ENCODE results near the gene SCAANT1. TPM values are rescaled to one million over a fixed set of nuclear protein-coding genes. Genes with fewer than 3 reads are reported as not detected.

SCAANT1 gene
- total RNA-seq, 2 experiments from 2014 or later, result not detected

- H3K36me3 Mint-ChIP-seq (ENCODE audit: low read depth), result peaks cover 31% of the 10 kb centered on the region
- H3K27me3 Mint-ChIP-seq, result no peaks in the 10 kb centered on the region
- peak overlapping the region; percentile 95 for H3K27ac Mint-ChIP-seq
- H3K4me3 Mint-ChIP-seq, result peak overlapping the region; percentile 76
- intact Hi-C loops (cut with DNase I, micrococcal nuclease), result loop anchor here (1.0 to 10.0 kb wide), 3 partner anchors 47 to 1597 kb away; no protein-coding TSS in a partner anchor
- H3K9me3 Mint-ChIP-seq (ENCODE audit: low read depth), result no peaks in the 10 kb centered on the region
- CTCF ChIA-PET, result interaction anchor here (1.5 kb wide), 1 partner anchor 50 kb away, joined by 4 read pairs; no protein-coding TSS in a partner anchor
- peaks cover 42% of the 10 kb centered on the region for H3K4me1 Mint-ChIP-seq
- ATAC-seq (peak; percentile 68), DNase-seq (no peak)
- POLR2A ChIA-PET, result no interaction called here
Observed at GRCh38 chr3:63911509-63911872, 692 bp downstream of the SCAANT1 start.

GRCh38 chr3:63910891-63911290, 1.3 kb downstream of the SCAANT1 start:
- intact Hi-C loops (cut with DNase I, micrococcal nuclease), result loop anchor here (1.0 to 10.0 kb wide), 3 partner anchors 47 to 1596 kb away; no protein-coding TSS in a partner anchor
- peaks cover 25% of the 10 kb centered on the region for H3K36me3 Mint-ChIP-seq (ENCODE audit: low read depth)
- no peaks in the 10 kb centered on the region for H3K27me3 Mint-ChIP-seq
- H3K9me3 Mint-ChIP-seq (ENCODE audit: low read depth), result no peaks in the 10 kb centered on the region
- CTCF ChIA-PET, result interaction anchor here (1.0 to 1.5 kb wide), 3 partner anchors 17 to 112 kb away, joined by 3 to 4 read pairs (median 4); partner anchors contain the start of gene PSMD6
- H3K4me1 Mint-ChIP-seq, result peaks cover 39% of the 10 kb centered on the region
- DNase-seq (no peak), ATAC-seq (peak; percentile 50)
- POLR2A ChIA-PET, result interaction anchor here (0.6 kb wide), 1 partner anchor 342 kb away, joined by 5 read pairs; no protein-coding TSS in a partner anchor
- H3K27ac Mint-ChIP-seq, result peak overlapping the region; percentile 95
- H3K4me3 Mint-ChIP-seq, result peak overlapping the region; percentile 76

- POLR2A ChIA-PET, result no interaction called here
- peaks cover 37% of the 10 kb centered on the region for H3K4me1 Mint-ChIP-seq
- no peaks in the 10 kb centered on the region for H3K9me3 Mint-ChIP-seq (ENCODE audit: low read depth)
- no peak overlapping the region for H3K4me3 Mint-ChIP-seq
- peaks cover 19% of the 10 kb centered on the region for H3K36me3 Mint-ChIP-seq (ENCODE audit: low read depth)
- DNase-seq, result no peak
- H3K27me3 Mint-ChIP-seq, result no peaks in the 10 kb centered on the region
- CTCF ChIA-PET, result interaction anchor here (0.6 to 1.2 kb wide), 6 partner anchors 12 to 113 kb away, joined by 3 to 5 read pairs (median 3); partner anchors contain the start of gene PSMD6
- H3K27ac Mint-ChIP-seq, result no peak overlapping the region
- ATAC-seq, result no peak
- intact Hi-C loops (cut with DNase I, micrococcal nuclease), result loop anchor here (5.0 to 10.0 kb wide), 2 partner anchors 57 to 1595 kb away; no protein-coding TSS in a partner anchor
Observed at GRCh38 chr3:63910001-63910400, 2.2 kb downstream of the SCAANT1 start.

GRCh38 chr3:63909431-63909830, 2.8 kb downstream of the SCAANT1 start:
- intact Hi-C loops (cut with DNase I, micrococcal nuclease), result no loop called here
- H3K36me3 Mint-ChIP-seq (ENCODE audit: low read depth), result peaks cover 14% of the 10 kb centered on the region
- no peak for DNase-seq
- ATAC-seq, result no peak
- peaks cover 36% of the 10 kb centered on the region for H3K4me1 Mint-ChIP-seq
- H3K27ac Mint-ChIP-seq, result no peak overlapping the region
- H3K4me3 Mint-ChIP-seq, result no peak overlapping the region
- H3K9me3 Mint-ChIP-seq (ENCODE audit: low read depth), result no peaks in the 10 kb centered on the region
- ChIA-PET POLR2A (no interaction called here), CTCF (interaction anchor here (1.1 to 1.2 kb wide), 2 partner anchors 12 to 82 kb away, joined by 3 to 5 read pairs; no protein-coding TSS in a partner anchor)
- no peaks in the 10 kb centered on the region for H3K27me3 Mint-ChIP-seq

GRCh38 chr3:63908776-63909175, 3.4 kb downstream of the SCAANT1 start:
- Mint-ChIP-seq H3K9me3 (ENCODE audit: low read depth) (no peaks in the 10 kb centered on the region), H3K27ac (no peak overlapping the region), H3K36me3 (ENCODE audit: low read depth) (peaks cover 8% of the 10 kb centered on the region), H3K4me1 (peaks cover 29% of the 10 kb centered on the region), H3K27me3 (no peaks in the 10 kb centered on the region), H3K4me3 (no peak overlapping the region)
- ChIA-PET CTCF (no interaction called here), POLR2A (no interaction called here)
- ATAC-seq, result no peak
- intact Hi-C loops (cut with DNase I, micrococcal nuclease), result no loop called here
- DNase-seq, result no peak

- POLR2A ChIA-PET, result no interaction called here
- no peak for ATAC-seq
- Mint-ChIP-seq H3K9me3 (ENCODE audit: low read depth) (no peaks in the 10 kb centered on the region), H3K27ac (no peak overlapping the region), H3K36me3 (ENCODE audit: low read depth) (peaks cover 3% of the 10 kb centered on the region), H3K4me1 (peaks cover 23% of the 10 kb centered on the region), H3K27me3 (no peaks in the 10 kb centered on the region), H3K4me3 (no peak overlapping the region)
- CTCF ChIA-PET, result no interaction called here
- intact Hi-C loops (cut with DNase I, micrococcal nuclease), result no loop called here
- DNase-seq, result no peak
Observed at GRCh38 chr3:63908081-63908736, 4.0 kb downstream of the SCAANT1 start.

- no peaks in the 10 kb centered on the region for H3K9me3 Mint-ChIP-seq (ENCODE audit: low read depth)
- peaks cover 23% of the 10 kb centered on the region for H3K4me1 Mint-ChIP-seq
- CTCF ChIA-PET, result no interaction called here
Observed at GRCh38 chr3:63905731-63906620, 6.2 kb downstream of the SCAANT1 start.

GRCh38 chr3:63900459-63900858, 11.7 kb downstream of the SCAANT1 start:
- ChIA-PET CTCF (interaction anchor here (1.5 kb wide), 1 partner anchor 11 kb away, joined by 3 read pairs; no protein-coding TSS in a partner anchor), POLR2A (no interaction called here)
- Mint-ChIP-seq H3K27ac (peak overlapping the region; percentile 4), H3K27me3 (no peaks in the 10 kb centered on the region), H3K4me3 (no peak overlapping the region), H3K9me3 (ENCODE audit: low read depth) (peaks cover 2% of the 10 kb centered on the region), H3K4me1 (peaks cover 37% of the 10 kb centered on the region), H3K36me3 (ENCODE audit: low read depth) (peaks cover 35% of the 10 kb centered on the region)
- intact Hi-C loops (cut with DNase I, micrococcal nuclease), result no loop called here
- ATAC-seq, result no peak
- DNase-seq, result no peak

More at GRCh38 chr3:63905731-63906620, 6.2 kb downstream of the SCAANT1 start:
- Mint-ChIP-seq H3K27me3 (no peaks in the 10 kb centered on the region), H3K36me3 (ENCODE audit: low read depth) (peaks cover 14% of the 10 kb centered on the region), H3K27ac (peak overlapping the region; percentile 25), H3K4me3 (no peak overlapping the region)
- POLR2A ChIA-PET, result no interaction called here
- ATAC-seq (no peak), DNase-seq (no peak)
- intact Hi-C loops (cut with DNase I, micrococcal nuclease), result no loop called here

GRCh38 chr3:63900010-63900409, 12.2 kb downstream of the SCAANT1 start:
- intact Hi-C loops (cut with DNase I, micrococcal nuclease), result no loop called here
- ATAC-seq, result no peak
- Mint-ChIP-seq H3K4me1 (peaks cover 41% of the 10 kb centered on the region), H3K27me3 (no peaks in the 10 kb centered on the region), H3K9me3 (ENCODE audit: low read depth) (peaks cover 2% of the 10 kb centered on the region), H3K4me3 (no peak overlapping the region), H3K27ac (peak overlapping the region; percentile 4), H3K36me3 (ENCODE audit: low read depth) (peaks cover 35% of the 10 kb centered on the region)
- ChIA-PET POLR2A (no interaction called here), CTCF (interaction anchor here (1.5 kb wide), 1 partner anchor 11 kb away, joined by 3 read pairs; no protein-coding TSS in a partner anchor)
- DNase-seq, result no peak

GRCh38 chr3:63896332-63897030, 15.7 kb downstream of the SCAANT1 start:
- Mint-ChIP-seq H3K4me1 (peaks cover 47% of the 10 kb centered on the region), H3K36me3 (ENCODE audit: low read depth) (peaks cover 26% of the 10 kb centered on the region), H3K27me3 (no peaks in the 10 kb centered on the region), H3K27ac (no peak overlapping the region), H3K9me3 (ENCODE audit: low read depth) (peaks cover 2% of the 10 kb centered on the region), H3K4me3 (no peak overlapping the region)
- ATAC-seq (no peak), DNase-seq (no peak)
- POLR2A ChIA-PET, result no interaction called here
- CTCF ChIA-PET, result no interaction called here
- intact Hi-C loops (cut with DNase I, micrococcal nuclease), result no loop called here
